ENCODE measurements around the gene RHBDF1. TPM values are rescaled to one million over a fixed set of nuclear protein-coding genes. Genes with fewer than 3 reads are reported as not detected.

RHBDF1 gene
- total and polyA plus RNA-seq, 2 of the 13 experiments (the other 11 are each of a cell fraction or from before 2014, with no cell fraction given), result 5.4 to 26.9 TPM

DNA sequence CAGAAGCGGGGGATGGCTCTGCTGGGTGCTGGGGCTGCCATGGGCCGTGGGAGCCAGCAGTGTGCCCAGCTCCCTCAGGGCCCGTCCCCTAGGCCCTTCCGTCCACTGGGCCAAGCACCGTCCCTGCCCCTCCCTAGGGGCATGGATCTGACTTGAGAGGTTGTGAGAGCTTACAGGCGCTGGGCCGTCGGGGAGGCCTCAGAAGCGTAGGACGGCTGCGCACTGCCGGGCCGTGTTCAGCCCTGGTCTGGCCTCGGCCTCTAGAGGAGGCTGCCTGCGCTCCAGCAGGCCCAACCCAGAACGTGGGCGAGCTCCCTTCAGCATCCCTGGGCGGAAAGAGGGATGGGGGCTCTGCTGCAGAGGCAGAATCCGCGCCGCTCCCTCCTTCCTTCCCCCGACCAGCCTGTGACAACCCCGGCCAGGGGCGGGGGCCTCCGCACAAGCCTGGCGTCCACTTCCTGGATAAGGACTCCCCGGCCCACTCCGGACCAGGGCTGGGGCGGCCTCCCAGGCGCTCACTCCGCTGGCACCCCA lies 4.9 kb upstream of the RHBDF1 start:
- peaks cover 4 to 17% of the 10 kb centered on the region in 2 experiments; a peak in 3 of 5 replicates for H3K36me3 ChIP-seq (replicated peaks in 1 of 2; ENCODE audit: control insufficient read depth in 1 of 2, insufficient read depth in 2 of 2, low read length in 2 of 2)
- H3K27ac ChIP-seq (ENCODE audit: extremely low read length, insufficient read depth, low read length), result peak overlapping the region; percentile 62
- peak overlapping the region; percentile 63 to 84 (median 80) for H3K4me3 ChIP-seq (replicated peaks in 1 of 3; ENCODE audit: insufficient read depth in 1 of 3, low read depth in 2 of 3, low read length in 3 of 3)
- CTCF ChIA-PET (ENCODE audit: low intra/inter-chr PET ratio, low total read pairs), result interaction anchor here (2.5 kb wide), 1 partner anchor 12 kb away, joined by 11 read pairs; no protein-coding TSS in a partner anchor
- intact Hi-C loops (cut with micrococcal nuclease; ENCODE audit: unreplicated experiment), result no loop called here
- H3K27me3 ChIP-seq (ENCODE audit: control insufficient read depth in 1 of 2, insufficient read depth in 2 of 2, low read length in 2 of 2), result peaks cover 2 to 8% of the 10 kb centered on the region in 2 experiments; a peak in 2 of 5 replicates
- H3K9me3 ChIP-seq (ENCODE audit: low read length), result no peaks in the 10 kb centered on the region
- TSS peak; percentile 73 for BruUV-seq (replicated peaks)
- peak; percentile 29 for DNase-seq (ENCODE audit: low spot score)
- ATAC-seq, result peak; percentile 34
- no peaks in the 10 kb centered on the region for H4K20me1 ChIP-seq (ENCODE audit: insufficient read depth, low read length)
- H3K9ac ChIP-seq (ENCODE audit: insufficient read depth, low read depth, low read length), result peak overlapping the region; percentile 86
- H2AFZ ChIP-seq (ENCODE audit: low read length), result no peak overlapping the region
- peaks cover 62% of the 10 kb centered on the region for H3K4me1 ChIP-seq (ENCODE audit: insufficient read depth, low read length)
- in situ Hi-C loops (cut with HindIII; ENCODE audit: extremely low pct_ligation_motif_present, low pct_unique_long_range_greater_than_20kb), result no loop called here
- H3K79me2 ChIP-seq (ENCODE audit: insufficient read depth, low read length), result peaks cover 2% of the 10 kb centered on the region
- FAIRE-seq, result no peak
- POLR2A ChIA-PET, result interaction anchor here (1.1 to 1.9 kb wide), 3 partner anchors 12 to 24 kb away, joined by 3 to 6 read pairs (median 5); partner anchors contain the start of genes POLR3K and SNRNP25
- H3K4me2 ChIP-seq (ENCODE audit: low read depth, low read length), result peak overlapping the region; percentile 95
- WGBS (ENCODE audit: low lambda C conversion rate), result 21% methylated on average over 2 of the region's 31 CpGs
- 0 out of 2 replicates have a peak, but pooled peaks have one; percentile 15 for TF ChIP-seq TARDBP (CRISPR knock-in tag; IDR thresholded peaks at IDR 0.05)
- TF ChIP-seq ZNF431 (CRISPR knock-in tag; IDR thresholded peaks at IDR 0.05; ENCODE audit: borderline replicate concordance, low read depth), result 0 out of 2 replicates have a peak, but pooled peaks have one; percentile 3
- no peak for TF ChIP-seq ZNF614 (CRISPR knock-in tag; IDR thresholded peaks at IDR 0.05; ENCODE audit: borderline replicate concordance)
- TF ChIP-seq HMGXB4 (CRISPR knock-in tag; IDR thresholded peaks at IDR 0.05; ENCODE audit: borderline replicate concordance in 1 of 2, low read depth in 1 of 2), result peak in 1 of 2 experiments; percentile 37; a peak in 1 of 4 replicates
- 0 out of 2 replicates have a peak, but pooled peaks have one; percentile 38 for TF ChIP-seq ZNF768 (CRISPR knock-in tag; IDR thresholded peaks at IDR 0.05)
- no peak for TF ChIP-seq DDIT3 (CRISPR knock-in tag; IDR thresholded peaks at IDR 0.05)
- TF ChIP-seq FOXA3 (CRISPR knock-in tag; IDR thresholded peaks at IDR 0.05), result no peak
- TF ChIP-seq ZBTB2 (CRISPR knock-in tag; IDR thresholded peaks at IDR 0.05; ENCODE audit: low read depth), result no peak
- 0 out of 2 replicates have a peak, but pooled peaks have one; percentile 74 for TF ChIP-seq ZNF33A (CRISPR knock-in tag; IDR thresholded peaks at IDR 0.05; ENCODE audit: borderline replicate concordance)
- 0 out of 2 replicates have a peak, but pooled peaks have one; percentile 26 for TF ChIP-seq ZFP91 (CRISPR knock-in tag; IDR thresholded peaks at IDR 0.05; ENCODE audit: borderline replicate concordance)
- TF ChIP-seq ZNF468 (CRISPR knock-in tag; IDR thresholded peaks at IDR 0.05), result peak; percentile 26; the same call in 1 of the 2 replicates
- TF ChIP-seq YY1 (IDR thresholded peaks at IDR 0.05; ENCODE audit: insufficient read depth, insufficient replicate concordance, low read depth, low read length), result no peak
- TF ChIP-seq TAF1 (CRISPR knock-in tag; IDR thresholded peaks at IDR 0.05), result 0 out of 2 replicates have a peak, but pooled peaks have one; percentile 6
- no peak for TF ChIP-seq FOXK2 (IDR thresholded peaks at IDR 0.05)
- TF ChIP-seq SRY (CRISPR knock-in tag; IDR thresholded peaks at IDR 0.05), result 0 out of 2 replicates have a peak, but pooled peaks have one; percentile 4
- peak; percentile 91 for TF ChIP-seq AGO2 (optimal IDR thresholded peaks at IDR 0.05; ENCODE audit: low read depth, low read length)
- peak; percentile 1 for TF ChIP-seq ASH2L (IDR thresholded peaks at IDR 0.05; ENCODE audit: insufficient read length, low read depth, low read length)
- TF ChIP-seq HMG20A (CRISPR knock-in tag; IDR thresholded peaks at IDR 0.05; ENCODE audit: borderline replicate concordance), result no peak
- peak; percentile 65; the same call in 1 of the 2 replicates for TF ChIP-seq KAT8 (CRISPR knock-in tag; IDR thresholded peaks at IDR 0.05)

Measured in HepG2 (cell line).